Gastroesophageal sphincter (tissue), 3 donors: ENCODE data around the gene ZNF592.

Experiments used
- POLR2A ChIP-seq, 2 donors: fragments of 450-650 bp; IDR thresholded peaks; one replicate each; pipeline ENCODE4 v1.6.1; 2017; ENCODE audit warnings: antibody characterized with exemption in 2 of 2, mild to moderate bottlenecking in 2 of 2, moderate library complexity in 1 of 2
- POLR2AphosphoS5 ChIP-seq: sonication (generic); formaldehyde crosslinking; IDR thresholded peaks from one replicate; pipeline ENCODE4 v1.6.1; 2017; ENCODE audit warnings: antibody characterized with exemption
- TF ChIP-seq, protein P1 (sequence below), 4 experiments: fragments of 200-600 bp in 2 of 4; fragments of 450-650 bp in 2 of 4; sonication (generic) in 1 of 4; IDR thresholded peaks; one replicate each; pipeline ENCODE4 v1.5.1; 2017 to 2019; ENCODE audit warnings: antibody characterized with exemption in 4 of 4, mild to moderate bottlenecking in 2 of 4, moderate library complexity in 2 of 4

DNA sequence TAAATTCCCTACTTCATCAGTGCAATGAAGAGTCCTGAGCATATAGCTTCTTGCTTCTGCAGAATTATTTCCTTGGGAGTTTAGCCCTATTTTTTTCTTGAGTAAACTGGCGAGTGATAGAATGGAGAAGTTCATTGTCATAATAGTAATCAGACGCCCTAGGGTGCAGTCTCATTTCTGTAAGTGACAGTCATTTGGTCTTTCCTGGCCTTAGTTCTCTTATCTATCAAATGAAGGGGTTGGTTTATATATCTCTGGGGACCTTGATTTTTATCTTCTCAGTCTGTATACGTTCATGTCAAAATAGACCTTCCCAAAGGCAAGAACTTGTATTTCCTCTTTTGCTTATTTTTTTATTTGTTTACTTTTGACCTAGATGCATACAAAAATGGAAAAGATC lies 58.8 kb downstream of the ZNF592 start:
- no peak for TF ChIP-seq POLR2AphosphoS5
- TF ChIP-seq, protein P1, sequence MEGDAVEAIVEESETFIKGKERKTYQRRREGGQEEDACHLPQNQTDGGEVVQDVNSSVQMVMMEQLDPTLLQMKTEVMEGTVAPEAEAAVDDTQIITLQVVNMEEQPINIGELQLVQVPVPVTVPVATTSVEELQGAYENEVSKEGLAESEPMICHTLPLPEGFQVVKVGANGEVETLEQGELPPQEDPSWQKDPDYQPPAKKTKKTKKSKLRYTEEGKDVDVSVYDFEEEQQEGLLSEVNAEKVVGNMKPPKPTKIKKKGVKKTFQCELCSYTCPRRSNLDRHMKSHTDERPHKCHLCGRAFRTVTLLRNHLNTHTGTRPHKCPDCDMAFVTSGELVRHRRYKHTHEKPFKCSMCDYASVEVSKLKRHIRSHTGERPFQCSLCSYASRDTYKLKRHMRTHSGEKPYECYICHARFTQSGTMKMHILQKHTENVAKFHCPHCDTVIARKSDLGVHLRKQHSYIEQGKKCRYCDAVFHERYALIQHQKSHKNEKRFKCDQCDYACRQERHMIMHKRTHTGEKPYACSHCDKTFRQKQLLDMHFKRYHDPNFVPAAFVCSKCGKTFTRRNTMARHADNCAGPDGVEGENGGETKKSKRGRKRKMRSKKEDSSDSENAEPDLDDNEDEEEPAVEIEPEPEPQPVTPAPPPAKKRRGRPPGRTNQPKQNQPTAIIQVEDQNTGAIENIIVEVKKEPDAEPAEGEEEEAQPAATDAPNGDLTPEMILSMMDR (IDR thresholded peaks at IDR 0.05): no peak
- no peak for TF ChIP-seq POLR2A (IDR thresholded peaks at IDR 0.05)
